H1 (cell line): ENCODE measurements around the gene DNAJB12. TPM values are rescaled to one million over a fixed set of nuclear protein-coding genes. Genes with fewer than 3 reads are reported as not detected.

ENCODE experiments used
- POU5F1 ChIP-seq: IDR thresholded peaks from 2 replicates; pipeline ENCODE4 v1.6.1; 2011; ENCODE audit warnings: low read depth, mild to moderate bottlenecking, low read length, moderate library complexity
- polyA plus RNA-seq, 7 experiments: library from polyadenylated mRNA; depleted of rRNA in 3 of 7; stranded (reverse) in 5 of 7; unstranded in 2 of 7; fragments of >200 nt in 5 of 7; fragments of 200-250 nt in 2 of 7; gene quantifications; 1 replicate in 5 of 7; 2 replicates in 1 of 7; 4 replicates in 1 of 7; pipeline versions ENCODE4 v1.2.1 to v1.2.3, GENCODE V29; 2011 to 2013; ENCODE audit warnings: missing spikeins in 2 of 7, mixed read lengths in 2 of 7
- total RNA-seq: library from RNA; stranded (reverse); fragmentation: NEBNext Ultra II Directional; extraction: Animal tissue kit (Norgen Biotek cat#: 25700); gene quantifications from 2 replicates; pipeline ENCODE4 v1.2.1, GENCODE V29; 2021

DNAJB12 gene
- total and polyA plus RNA-seq, 2 of the 8 experiments (the other 6 are each of a cell fraction or from before 2014, with no cell fraction given) = 10.8 to 20.5 TPM

- TF ChIP-seq POU5F1 = no peak
Measured at GRCh38 chr10:72310241-72310633, 44.5 kb downstream of the DNAJB12 start (continued).
